ENCODE results near the gene SERPINH1.

DNA sequence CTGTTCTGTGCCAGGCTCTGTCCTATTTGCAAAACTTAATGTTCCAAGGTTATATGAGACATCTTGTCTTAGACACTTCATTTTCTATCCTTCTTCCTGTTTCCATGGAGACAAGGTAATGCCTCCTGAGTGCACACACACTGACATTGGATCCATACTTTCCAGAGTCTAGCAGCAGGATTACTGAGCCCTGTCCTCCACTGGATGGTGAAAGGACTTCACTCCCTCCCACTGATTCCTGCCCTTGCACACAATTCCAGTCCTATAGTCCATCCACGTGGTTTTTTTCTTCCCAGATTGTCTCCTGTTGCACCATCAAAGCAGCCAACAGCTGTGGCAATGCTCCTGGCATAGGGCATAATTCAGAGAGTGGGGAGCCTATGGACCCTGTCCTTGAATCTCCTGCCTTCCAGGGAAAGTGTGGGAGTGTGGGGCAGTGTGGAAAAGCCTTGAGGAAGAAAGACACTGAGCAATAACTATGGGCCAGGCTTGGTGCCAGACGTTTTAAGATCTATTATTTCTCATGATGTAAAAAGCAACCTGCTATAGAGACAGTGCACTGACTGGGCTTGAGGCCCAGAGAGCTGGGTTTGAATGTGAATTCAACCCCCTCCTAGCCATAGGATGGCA is 31.3 kb downstream of the SERPINH1 start:
- no peak for TF ChIP-seq ESRRA (IDR thresholded peaks at IDR 0.05; ENCODE audit: borderline replicate concordance, low read length)
- no peak for TF ChIP-seq SMC3 (IDR thresholded peaks at IDR 0.05)
- TF ChIP-seq EP300 (IDR thresholded peaks at IDR 0.05): no peak
- TF ChIP-seq, protein P1, sequence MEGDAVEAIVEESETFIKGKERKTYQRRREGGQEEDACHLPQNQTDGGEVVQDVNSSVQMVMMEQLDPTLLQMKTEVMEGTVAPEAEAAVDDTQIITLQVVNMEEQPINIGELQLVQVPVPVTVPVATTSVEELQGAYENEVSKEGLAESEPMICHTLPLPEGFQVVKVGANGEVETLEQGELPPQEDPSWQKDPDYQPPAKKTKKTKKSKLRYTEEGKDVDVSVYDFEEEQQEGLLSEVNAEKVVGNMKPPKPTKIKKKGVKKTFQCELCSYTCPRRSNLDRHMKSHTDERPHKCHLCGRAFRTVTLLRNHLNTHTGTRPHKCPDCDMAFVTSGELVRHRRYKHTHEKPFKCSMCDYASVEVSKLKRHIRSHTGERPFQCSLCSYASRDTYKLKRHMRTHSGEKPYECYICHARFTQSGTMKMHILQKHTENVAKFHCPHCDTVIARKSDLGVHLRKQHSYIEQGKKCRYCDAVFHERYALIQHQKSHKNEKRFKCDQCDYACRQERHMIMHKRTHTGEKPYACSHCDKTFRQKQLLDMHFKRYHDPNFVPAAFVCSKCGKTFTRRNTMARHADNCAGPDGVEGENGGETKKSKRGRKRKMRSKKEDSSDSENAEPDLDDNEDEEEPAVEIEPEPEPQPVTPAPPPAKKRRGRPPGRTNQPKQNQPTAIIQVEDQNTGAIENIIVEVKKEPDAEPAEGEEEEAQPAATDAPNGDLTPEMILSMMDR (IDR thresholded peaks at IDR 0.05): no peak
